Measurements from ENCODE around the gene SDK1. TPM values are rescaled to one million over a fixed set of nuclear protein-coding genes. Genes with fewer than 3 reads are reported as not detected.
A peak's percentile ranks its signal among the peaks of the same experiment; 100 is the strongest.

The SDK1 gene
- total RNA-seq, 1 donor from 2014 or later = 0.26 TPM

- no peak for FAIRE-seq
- H3K4me3 ChIP-seq (ENCODE audit: low read depth, low read length) = no peak overlapping the region
- no peak for TF ChIP-seq CTCF (IDR thresholded peaks at IDR 0.05; ENCODE audit: insufficient read depth, low read length, severe bottlenecking)
- DNase-seq (ENCODE audit: low read depth) = no peak
- no peaks in the 10 kb centered on the region for H3K27me3 ChIP-seq (ENCODE audit: control insufficient read depth, insufficient read depth, low read length)
- H3K36me3 ChIP-seq (ENCODE audit: control insufficient read depth, insufficient read depth, low read length) = no peaks in the 10 kb centered on the region
These were observed 812.9 kb downstream of the SDK1 start for GRCh38 chr7:4113976-4114375.

- Histone ChIP-seq H3K4me3 (ENCODE audit: low read depth, low read length) (no peak overlapping the region), H3K27me3 (ENCODE audit: control insufficient read depth, insufficient read depth, low read length) (no peaks in the 10 kb centered on the region), H3K36me3 (ENCODE audit: control insufficient read depth, insufficient read depth, low read length) (no peaks in the 10 kb centered on the region)
- no peak for TF ChIP-seq CTCF (IDR thresholded peaks at IDR 0.05; ENCODE audit: insufficient read depth, low read length, severe bottlenecking)
- DNase-seq (ENCODE audit: low read depth) (no peak), FAIRE-seq (no peak)
These were observed 814.4 kb downstream of the SDK1 start for GRCh38 chr7:4115442-4115841.

GRCh38 chr7:4115941-4116610 is 815.0 kb downstream of the SDK1 start:
- Histone ChIP-seq H3K4me3 (ENCODE audit: low read depth, low read length) (no peak overlapping the region), H3K36me3 (ENCODE audit: control insufficient read depth, insufficient read depth, low read length) (no peaks in the 10 kb centered on the region), H3K27me3 (ENCODE audit: control insufficient read depth, insufficient read depth, low read length) (no peaks in the 10 kb centered on the region)
- no peak for DNase-seq (ENCODE audit: low read depth)
- FAIRE-seq = no peak
- no peak for TF ChIP-seq CTCF (IDR thresholded peaks at IDR 0.05; ENCODE audit: insufficient read depth, low read length, severe bottlenecking)

- H3K36me3 ChIP-seq (ENCODE audit: control insufficient read depth, insufficient read depth, low read length) = no peaks in the 10 kb centered on the region
- H3K4me3 ChIP-seq (ENCODE audit: low read depth, low read length) = no peak overlapping the region
- no peak for TF ChIP-seq CTCF (IDR thresholded peaks at IDR 0.05; ENCODE audit: insufficient read depth, low read length, severe bottlenecking)
- no peak for DNase-seq (ENCODE audit: low read depth)
- H3K27me3 ChIP-seq (ENCODE audit: control insufficient read depth, insufficient read depth, low read length) = no peaks in the 10 kb centered on the region
- FAIRE-seq = no peak
These were observed 818.8 kb downstream of the SDK1 start for GRCh38 chr7:4119848-4120247.

GRCh38 chr7:4123346-4123745 is 822.3 kb downstream of the SDK1 start:
- no peaks in the 10 kb centered on the region for H3K27me3 ChIP-seq (ENCODE audit: control insufficient read depth, insufficient read depth, low read length)
- H3K4me3 ChIP-seq (ENCODE audit: low read depth, low read length) = no peak overlapping the region
- no peaks in the 10 kb centered on the region for H3K36me3 ChIP-seq (ENCODE audit: control insufficient read depth, insufficient read depth, low read length)
- FAIRE-seq (no peak), DNase-seq (ENCODE audit: low read depth) (no peak)
- TF ChIP-seq CTCF (IDR thresholded peaks at IDR 0.05; ENCODE audit: insufficient read depth, low read length, severe bottlenecking) = no peak

- Histone ChIP-seq H3K36me3 (ENCODE audit: control insufficient read depth, insufficient read depth, low read length) (no peaks in the 10 kb centered on the region), H3K27me3 (ENCODE audit: control insufficient read depth, insufficient read depth, low read length) (no peaks in the 10 kb centered on the region), H3K4me3 (ENCODE audit: low read depth, low read length) (no peak overlapping the region)
- no peak for FAIRE-seq
- TF ChIP-seq CTCF (IDR thresholded peaks at IDR 0.05; ENCODE audit: insufficient read depth, low read length, severe bottlenecking) = no peak
- peak; percentile 0 for DNase-seq (ENCODE audit: low read depth)
These were observed 822.8 kb downstream of the SDK1 start for GRCh38 chr7:4123823-4124222.
